ENCODE measurements around the gene CIB2. TPM values are rescaled to one million over a fixed set of nuclear protein-coding genes. Genes with fewer than 3 reads are reported as not detected.

Gene CIB2
- total RNA-seq, 4 donors from 2014 or later, result 8.4 to 19.5 (median 9.5) TPM

GRCh38 chr15:78102741-78103140, 28.5 kb downstream of the CIB2 start:
- WGBS, 2 donors (ENCODE audit: low coverage in 1 of 2), result 74% methylated on average over 6 of the region's 6 CpGs; no CpG with 5 or more reads in 1 of the 2 donors
- intact Hi-C loops (cut with DNase I; ENCODE audit: low total_unique reads) (no loop called here), in situ Hi-C loops (cut with MboI; ENCODE audit: low pct_ligation_motif_present in 1 of 4, low pct_unique_long_range_greater_than_20kb in 1 of 4, low sequenced_read_pairs in 3 of 4) (loop anchor here in 2 of 4 donors (10.0 to 25.0 kb wide), 3 partner anchors 98 to 138 kb away; partner anchors contain the start of gene ACSBG1 (in 1 of the 2))
- Histone ChIP-seq H3K4me3 (no peak overlapping the region), H3K36me3 (no peaks in the 10 kb centered on the region), H3K27ac (peak overlapping the region in 1 of 4 donors; percentile 38), H3K9me3 (no peaks in the 10 kb centered on the region), H3K27me3 (no peaks in the 10 kb centered on the region), H3K4me1 (peaks cover 0 to 16% (median 0%) of the 10 kb centered on the region in 4 donors)
- peak; percentile 6 for DNase-seq
- TF ChIP-seq POLR2A (IDR thresholded peaks at IDR 0.05) (no peak), POLR2AphosphoS5 (IDR thresholded peaks at IDR 0.05) (no peak), EP300 (IDR thresholded peaks at IDR 0.05; ENCODE audit: low read depth) (no peak)
- TF ChIP-seq, protein P1, sequence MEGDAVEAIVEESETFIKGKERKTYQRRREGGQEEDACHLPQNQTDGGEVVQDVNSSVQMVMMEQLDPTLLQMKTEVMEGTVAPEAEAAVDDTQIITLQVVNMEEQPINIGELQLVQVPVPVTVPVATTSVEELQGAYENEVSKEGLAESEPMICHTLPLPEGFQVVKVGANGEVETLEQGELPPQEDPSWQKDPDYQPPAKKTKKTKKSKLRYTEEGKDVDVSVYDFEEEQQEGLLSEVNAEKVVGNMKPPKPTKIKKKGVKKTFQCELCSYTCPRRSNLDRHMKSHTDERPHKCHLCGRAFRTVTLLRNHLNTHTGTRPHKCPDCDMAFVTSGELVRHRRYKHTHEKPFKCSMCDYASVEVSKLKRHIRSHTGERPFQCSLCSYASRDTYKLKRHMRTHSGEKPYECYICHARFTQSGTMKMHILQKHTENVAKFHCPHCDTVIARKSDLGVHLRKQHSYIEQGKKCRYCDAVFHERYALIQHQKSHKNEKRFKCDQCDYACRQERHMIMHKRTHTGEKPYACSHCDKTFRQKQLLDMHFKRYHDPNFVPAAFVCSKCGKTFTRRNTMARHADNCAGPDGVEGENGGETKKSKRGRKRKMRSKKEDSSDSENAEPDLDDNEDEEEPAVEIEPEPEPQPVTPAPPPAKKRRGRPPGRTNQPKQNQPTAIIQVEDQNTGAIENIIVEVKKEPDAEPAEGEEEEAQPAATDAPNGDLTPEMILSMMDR (IDR thresholded peaks at IDR 0.05), result no peak

- WGBS, 2 donors (ENCODE audit: low coverage in 1 of 2), result 82 to 88% methylated on average over 1 of the region's 1 CpG
- H3K27ac ChIP-seq, result no peak overlapping the region
- no peak for DNase-seq
- H3K4me3 ChIP-seq, result no peak overlapping the region
- H3K36me3 ChIP-seq, result no peaks in the 10 kb centered on the region
- H3K27me3 ChIP-seq, result no peaks in the 10 kb centered on the region
- intact Hi-C loops (cut with DNase I; ENCODE audit: low total_unique reads) (no loop called here), in situ Hi-C loops (cut with MboI; ENCODE audit: low pct_ligation_motif_present in 1 of 4, low pct_unique_long_range_greater_than_20kb in 1 of 4, low sequenced_read_pairs in 3 of 4) (loop anchor here in 2 of 4 donors (10.0 to 25.0 kb wide), 3 partner anchors 97 to 137 kb away; partner anchors contain the start of gene ACSBG1 (in 1 of the 2))
- no peaks in the 10 kb centered on the region for H3K9me3 ChIP-seq
- TF ChIP-seq, protein P1 (IDR thresholded peaks at IDR 0.05), result no peak
- TF ChIP-seq POLR2A (IDR thresholded peaks at IDR 0.05) (no peak), EP300 (IDR thresholded peaks at IDR 0.05; ENCODE audit: low read depth) (no peak), POLR2AphosphoS5 (IDR thresholded peaks at IDR 0.05) (no peak)
- peaks cover 0 to 16% (median 0%) of the 10 kb centered on the region in 4 donors for H3K4me1 ChIP-seq
These were observed 29.0 kb downstream of the CIB2 start for GRCh38 chr15:78102211-78102610.

DNA sequence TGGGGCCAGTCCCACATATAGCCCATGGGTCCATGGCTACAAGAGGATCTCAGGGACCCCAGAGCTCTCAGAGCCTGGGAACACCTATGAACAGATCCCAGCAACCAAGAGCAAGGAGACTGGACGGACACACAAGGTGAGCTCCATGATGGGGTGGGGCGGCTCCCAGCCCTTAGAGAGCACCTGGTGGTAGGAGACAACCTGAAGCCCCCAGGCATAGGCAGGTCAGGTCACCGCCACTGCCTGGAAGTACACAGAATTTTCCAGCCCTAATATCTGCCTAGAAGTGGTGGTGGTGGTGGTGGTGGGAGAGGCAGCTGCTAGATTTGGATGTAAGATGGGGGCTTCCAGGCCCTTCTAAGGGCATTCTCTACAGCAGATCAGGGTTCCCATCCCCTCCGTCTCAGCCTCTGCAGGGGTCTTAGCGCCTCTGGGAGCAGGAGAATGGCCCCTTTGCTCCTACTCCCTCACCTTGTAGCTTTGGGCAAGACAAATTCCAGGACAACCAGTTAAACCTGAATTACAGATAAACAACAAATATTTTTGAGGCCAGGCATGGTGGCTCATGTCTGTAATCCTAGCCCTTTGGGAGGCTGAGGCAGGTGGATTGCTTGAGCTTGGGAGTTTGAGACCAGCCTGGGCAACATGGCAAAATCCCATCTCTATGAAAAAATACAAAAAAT, 29.7 kb downstream of the CIB2 start:
- Histone ChIP-seq H3K27ac (no peak overlapping the region), H3K27me3 (no peaks in the 10 kb centered on the region), H3K9me3 (no peaks in the 10 kb centered on the region), H3K36me3 (no peaks in the 10 kb centered on the region), H3K4me1 (peaks cover 0 to 16% (median 0%) of the 10 kb centered on the region in 4 donors), H3K4me3 (no peak overlapping the region)
- in situ Hi-C loops (cut with MboI; ENCODE audit: low pct_ligation_motif_present in 1 of 4, low pct_unique_long_range_greater_than_20kb in 1 of 4, low sequenced_read_pairs in 3 of 4), result loop anchor here in 2 of 4 donors (10.0 to 25.0 kb wide), 3 partner anchors 97 to 137 kb away; partner anchors contain the start of gene ACSBG1 (in 1 of the 2)
- no peak for DNase-seq
- WGBS, 2 donors (ENCODE audit: low coverage in 1 of 2), result 91% methylated on average over 5 of the region's 5 CpGs; no CpG with 5 or more reads in 1 of the 2 donors
- intact Hi-C loops (cut with DNase I; ENCODE audit: low total_unique reads), result no loop called here
- TF ChIP-seq, protein P1 (IDR thresholded peaks at IDR 0.05), result no peak
- TF ChIP-seq POLR2AphosphoS5 (IDR thresholded peaks at IDR 0.05), result no peak
- no peak for TF ChIP-seq POLR2A (IDR thresholded peaks at IDR 0.05)
- no peak for TF ChIP-seq EP300 (IDR thresholded peaks at IDR 0.05; ENCODE audit: low read depth)

DNA sequence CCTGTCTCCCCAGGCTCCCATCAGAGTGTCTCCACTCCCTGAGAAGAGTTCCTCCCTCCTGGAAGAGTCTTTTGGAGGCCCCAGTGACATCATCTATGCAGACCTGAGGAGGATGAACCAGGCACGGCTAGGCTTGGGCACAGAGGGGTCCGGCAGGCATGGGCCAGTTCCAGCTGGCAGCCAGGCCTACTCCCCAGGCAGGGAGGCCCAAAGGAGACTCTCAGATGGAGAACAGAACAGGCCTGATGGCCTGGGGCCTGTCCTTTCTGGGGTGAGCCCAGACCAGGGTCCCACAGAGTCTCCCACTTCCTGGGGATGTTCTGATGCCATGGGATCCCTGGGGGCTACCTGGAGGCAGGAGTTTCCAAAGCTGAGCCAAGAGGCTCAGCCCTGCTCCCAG, 30.4 kb downstream of the CIB2 start:
- in situ Hi-C loops (cut with MboI; ENCODE audit: low pct_ligation_motif_present in 1 of 4, low pct_unique_long_range_greater_than_20kb in 1 of 4, low sequenced_read_pairs in 3 of 4), result loop anchor here in 2 of 4 donors (10.0 to 25.0 kb wide), 3 partner anchors 96 to 136 kb away; partner anchors contain the start of gene ACSBG1 (in 1 of the 2)
- peak; percentile 4 for DNase-seq

More for the DNA sequence above, 30.4 kb downstream of the CIB2 start:
- intact Hi-C loops (cut with DNase I; ENCODE audit: low total_unique reads), result no loop called here
- Histone ChIP-seq H3K9me3 (no peaks in the 10 kb centered on the region), H3K36me3 (no peaks in the 10 kb centered on the region), H3K4me1 (peaks cover 0 to 16% (median 0%) of the 10 kb centered on the region in 4 donors), H3K4me3 (no peak overlapping the region), H3K27ac (no peak overlapping the region), H3K27me3 (no peaks in the 10 kb centered on the region)
- TF ChIP-seq EP300 (IDR thresholded peaks at IDR 0.05; ENCODE audit: low read depth) (no peak), POLR2AphosphoS5 (IDR thresholded peaks at IDR 0.05) (no peak), POLR2A (IDR thresholded peaks at IDR 0.05) (no peak)
- TF ChIP-seq, protein P1 (IDR thresholded peaks at IDR 0.05), result no peak
- WGBS, 2 donors (ENCODE audit: low coverage in 1 of 2), result 95% methylated on average over 2 of the region's 2 CpGs; no CpG with 5 or more reads in 1 of the 2 donors

All from transverse colon (tissue), 4 donors.